ENCODE data around the gene EIF4H.

DNA sequence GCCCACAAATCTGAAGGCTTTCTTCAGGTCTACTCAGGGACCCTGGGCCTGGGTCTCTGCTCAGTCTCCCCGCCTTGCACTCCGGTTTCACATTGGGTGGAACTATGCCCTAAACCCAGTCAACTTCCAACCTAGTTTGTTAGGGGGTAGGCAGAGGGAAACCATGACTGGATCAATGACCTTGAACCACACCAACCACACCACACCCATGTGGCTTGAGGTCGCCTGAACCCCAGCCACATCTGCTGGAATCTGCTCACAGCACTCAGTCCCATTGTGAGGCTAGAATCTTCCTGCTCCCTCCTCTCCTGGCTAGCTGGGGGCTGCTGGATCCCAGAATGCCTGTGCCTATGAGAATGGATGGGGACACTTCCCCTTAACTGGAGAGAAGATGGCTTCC lies 62.1 kb downstream of the EIF4H start:
- TF ChIP-seq, protein P1, sequence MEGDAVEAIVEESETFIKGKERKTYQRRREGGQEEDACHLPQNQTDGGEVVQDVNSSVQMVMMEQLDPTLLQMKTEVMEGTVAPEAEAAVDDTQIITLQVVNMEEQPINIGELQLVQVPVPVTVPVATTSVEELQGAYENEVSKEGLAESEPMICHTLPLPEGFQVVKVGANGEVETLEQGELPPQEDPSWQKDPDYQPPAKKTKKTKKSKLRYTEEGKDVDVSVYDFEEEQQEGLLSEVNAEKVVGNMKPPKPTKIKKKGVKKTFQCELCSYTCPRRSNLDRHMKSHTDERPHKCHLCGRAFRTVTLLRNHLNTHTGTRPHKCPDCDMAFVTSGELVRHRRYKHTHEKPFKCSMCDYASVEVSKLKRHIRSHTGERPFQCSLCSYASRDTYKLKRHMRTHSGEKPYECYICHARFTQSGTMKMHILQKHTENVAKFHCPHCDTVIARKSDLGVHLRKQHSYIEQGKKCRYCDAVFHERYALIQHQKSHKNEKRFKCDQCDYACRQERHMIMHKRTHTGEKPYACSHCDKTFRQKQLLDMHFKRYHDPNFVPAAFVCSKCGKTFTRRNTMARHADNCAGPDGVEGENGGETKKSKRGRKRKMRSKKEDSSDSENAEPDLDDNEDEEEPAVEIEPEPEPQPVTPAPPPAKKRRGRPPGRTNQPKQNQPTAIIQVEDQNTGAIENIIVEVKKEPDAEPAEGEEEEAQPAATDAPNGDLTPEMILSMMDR (IDR thresholded peaks at IDR 0.05; ENCODE audit: insufficient read depth, low read length): no peak
- no peak; the same call in 1 of the 2 replicates for TF ChIP-seq POLR2AphosphoS5 (IDR thresholded peaks at IDR 0.05; ENCODE audit: low read depth)
- no peak for TF ChIP-seq GABPA (IDR thresholded peaks at IDR 0.05; ENCODE audit: low read depth)
- TF ChIP-seq SPI1 (IDR thresholded peaks at IDR 0.05; ENCODE audit: borderline replicate concordance, low read depth): no peak
- TF ChIP-seq, protein P2, sequence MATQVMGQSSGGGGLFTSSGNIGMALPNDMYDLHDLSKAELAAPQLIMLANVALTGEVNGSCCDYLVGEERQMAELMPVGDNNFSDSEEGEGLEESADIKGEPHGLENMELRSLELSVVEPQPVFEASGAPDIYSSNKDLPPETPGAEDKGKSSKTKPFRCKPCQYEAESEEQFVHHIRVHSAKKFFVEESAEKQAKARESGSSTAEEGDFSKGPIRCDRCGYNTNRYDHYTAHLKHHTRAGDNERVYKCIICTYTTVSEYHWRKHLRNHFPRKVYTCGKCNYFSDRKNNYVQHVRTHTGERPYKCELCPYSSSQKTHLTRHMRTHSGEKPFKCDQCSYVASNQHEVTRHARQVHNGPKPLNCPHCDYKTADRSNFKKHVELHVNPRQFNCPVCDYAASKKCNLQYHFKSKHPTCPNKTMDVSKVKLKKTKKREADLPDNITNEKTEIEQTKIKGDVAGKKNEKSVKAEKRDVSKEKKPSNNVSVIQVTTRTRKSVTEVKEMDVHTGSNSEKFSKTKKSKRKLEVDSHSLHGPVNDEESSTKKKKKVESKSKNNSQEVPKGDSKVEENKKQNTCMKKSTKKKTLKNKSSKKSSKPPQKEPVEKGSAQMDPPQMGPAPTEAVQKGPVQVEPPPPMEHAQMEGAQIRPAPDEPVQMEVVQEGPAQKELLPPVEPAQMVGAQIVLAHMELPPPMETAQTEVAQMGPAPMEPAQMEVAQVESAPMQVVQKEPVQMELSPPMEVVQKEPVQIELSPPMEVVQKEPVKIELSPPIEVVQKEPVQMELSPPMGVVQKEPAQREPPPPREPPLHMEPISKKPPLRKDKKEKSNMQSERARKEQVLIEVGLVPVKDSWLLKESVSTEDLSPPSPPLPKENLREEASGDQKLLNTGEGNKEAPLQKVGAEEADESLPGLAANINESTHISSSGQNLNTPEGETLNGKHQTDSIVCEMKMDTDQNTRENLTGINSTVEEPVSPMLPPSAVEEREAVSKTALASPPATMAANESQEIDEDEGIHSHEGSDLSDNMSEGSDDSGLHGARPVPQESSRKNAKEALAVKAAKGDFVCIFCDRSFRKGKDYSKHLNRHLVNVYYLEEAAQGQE (IDR thresholded peaks at IDR 0.05; ENCODE audit: insufficient replicate concordance, low read depth): no peak

All from HL-60 (cell line).